Tibial artery (tissue), 4 donors: ENCODE results near the gene DNAH12.

Experiments used
- DNase-seq, 2 donors: peaks; one replicate each; pipeline ENCODE4 v3.0.0-alpha.2; 2019
- H3K27ac ChIP-seq, 2 donors: fragments of 200-600 bp; sonication (generic) in 1 of 2; 1 replicate in 1 of 2; 2 replicates in 1 of 2; pipeline ENCODE4 v1.5.1; 2018 to 2019; ENCODE audit warnings: mild to moderate bottlenecking in 1 of 2
- H3K27me3 ChIP-seq, 2 donors: fragments of 200-600 bp; sonication (generic) in 1 of 2; one replicate each; pipeline versions ENCODE4 v1.5.1 to v1.6.0; 2016 to 2019
- H3K36me3 ChIP-seq, 3 donors: fragments of 200-600 bp; sonication (generic) in 2 of 3; one replicate each; pipeline ENCODE4 v1.5.1; 2016 to 2019; ENCODE audit warnings: mild to moderate bottlenecking in 2 of 3
- H3K4me1 ChIP-seq, 4 donors: fragments of 200-600 bp; sonication (generic) in 2 of 4; 1 replicate in 3 of 4; 2 replicates in 1 of 4; pipeline ENCODE4 v1.5.1; 2016 to 2019
- H3K4me3 ChIP-seq, 2 donors: fragments of 200-600 bp; sonication (generic) in 1 of 2; 1 replicate in 1 of 2; 2 replicates in 1 of 2; pipeline ENCODE4 v1.5.1; 2018 to 2019; ENCODE audit warnings: mild to moderate bottlenecking in 2 of 2
- H3K9me3 ChIP-seq, 3 donors: fragments of 200-600 bp; sonication (generic) in 1 of 3; one replicate each; pipeline ENCODE4 v1.5.1; 2016 to 2019
- intact Hi-C: fragments of 100-400 bp; cut with DNase I; formaldehyde crosslinking; loops from one replicate; pipeline ENCODE4 v1.15.0; 2023; ENCODE audit warnings: low total_unique reads
- TF ChIP-seq, protein P1 (sequence below), 2 experiments: fragments of 200-600 bp in 1 of 2; fragments of 450-650 bp in 1 of 2; IDR thresholded peaks; one replicate each; pipeline ENCODE4 v1.5.1; 2017 to 2019; ENCODE audit warnings: antibody characterized with exemption in 2 of 2, mild to moderate bottlenecking in 1 of 2, moderate library complexity in 1 of 2

The DNAH12 gene

DNA sequence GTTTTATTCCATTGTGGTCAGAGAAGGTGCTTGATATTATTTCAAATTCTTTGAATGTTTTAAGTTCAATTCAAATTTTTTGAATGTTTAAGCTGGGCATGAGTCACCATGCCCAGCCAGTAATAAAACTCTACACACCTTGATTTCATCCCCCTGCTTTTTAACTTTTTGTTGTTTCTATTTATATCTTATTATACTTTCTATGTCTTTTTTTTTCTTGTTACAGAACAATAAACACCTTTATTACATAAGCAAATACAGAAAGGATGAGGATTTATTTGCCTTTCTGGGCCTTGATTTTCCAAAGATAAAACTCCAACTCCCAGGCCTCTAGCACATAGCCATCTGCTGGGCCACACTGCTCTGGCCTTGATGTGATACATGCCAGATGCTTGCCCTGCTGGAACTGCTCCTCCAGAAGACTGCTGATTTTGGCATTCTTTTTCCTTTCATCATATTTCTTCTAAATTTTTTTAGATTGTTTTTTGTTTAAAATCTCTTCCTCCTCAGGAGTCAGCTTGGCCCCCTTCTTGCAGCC lies 14.0 kb downstream of the DNAH12 start:
- no peaks in the 10 kb centered on the region for H3K36me3 ChIP-seq
- H3K27ac ChIP-seq: no peak overlapping the region
- no peak for DNase-seq
- no peak overlapping the region for H3K4me3 ChIP-seq
- TF ChIP-seq, protein P1, sequence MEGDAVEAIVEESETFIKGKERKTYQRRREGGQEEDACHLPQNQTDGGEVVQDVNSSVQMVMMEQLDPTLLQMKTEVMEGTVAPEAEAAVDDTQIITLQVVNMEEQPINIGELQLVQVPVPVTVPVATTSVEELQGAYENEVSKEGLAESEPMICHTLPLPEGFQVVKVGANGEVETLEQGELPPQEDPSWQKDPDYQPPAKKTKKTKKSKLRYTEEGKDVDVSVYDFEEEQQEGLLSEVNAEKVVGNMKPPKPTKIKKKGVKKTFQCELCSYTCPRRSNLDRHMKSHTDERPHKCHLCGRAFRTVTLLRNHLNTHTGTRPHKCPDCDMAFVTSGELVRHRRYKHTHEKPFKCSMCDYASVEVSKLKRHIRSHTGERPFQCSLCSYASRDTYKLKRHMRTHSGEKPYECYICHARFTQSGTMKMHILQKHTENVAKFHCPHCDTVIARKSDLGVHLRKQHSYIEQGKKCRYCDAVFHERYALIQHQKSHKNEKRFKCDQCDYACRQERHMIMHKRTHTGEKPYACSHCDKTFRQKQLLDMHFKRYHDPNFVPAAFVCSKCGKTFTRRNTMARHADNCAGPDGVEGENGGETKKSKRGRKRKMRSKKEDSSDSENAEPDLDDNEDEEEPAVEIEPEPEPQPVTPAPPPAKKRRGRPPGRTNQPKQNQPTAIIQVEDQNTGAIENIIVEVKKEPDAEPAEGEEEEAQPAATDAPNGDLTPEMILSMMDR (IDR thresholded peaks at IDR 0.05): no peak
- intact Hi-C loops: no loop called here
- H3K9me3 ChIP-seq: no peaks in the 10 kb centered on the region
- no peaks in the 10 kb centered on the region for H3K27me3 ChIP-seq
- H3K4me1 ChIP-seq: no peaks in the 10 kb centered on the region

DNA sequence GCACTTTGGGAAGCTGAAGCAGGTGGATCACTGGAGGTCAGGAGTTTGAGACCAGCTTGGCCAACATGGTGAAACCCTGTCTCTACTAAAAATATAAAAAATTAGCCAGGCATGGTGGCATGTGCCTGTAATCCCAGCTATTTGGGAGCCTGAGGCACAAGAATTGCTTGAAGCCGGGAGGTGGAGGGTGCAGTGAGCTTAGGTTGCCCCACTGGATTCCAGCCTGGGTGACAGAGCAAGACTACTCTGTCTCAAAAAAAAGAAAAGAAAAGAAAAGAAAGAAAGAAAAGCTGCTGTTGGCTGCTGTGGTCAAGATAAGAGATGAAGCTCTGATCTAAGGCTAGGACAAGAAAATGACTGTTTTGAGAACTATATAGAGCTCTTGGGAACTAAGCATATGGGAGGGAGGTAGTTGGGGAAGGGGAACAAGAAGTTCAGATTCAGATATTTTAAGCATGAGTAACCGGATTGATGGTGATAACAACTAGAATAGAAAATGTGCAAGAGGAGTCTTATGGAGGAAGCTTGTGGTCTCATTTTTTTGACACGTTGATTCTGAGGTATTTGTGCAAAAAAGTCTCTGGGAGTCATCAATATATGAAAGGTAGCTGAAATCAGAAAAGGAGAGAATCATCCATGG lies 25.7 kb downstream of the DNAH12 start:
- H3K9me3 ChIP-seq: no peaks in the 10 kb centered on the region
- no peak overlapping the region for H3K27ac ChIP-seq
- TF ChIP-seq, protein P1 (IDR thresholded peaks at IDR 0.05): no peak
- intact Hi-C loops: no loop called here
- H3K4me1 ChIP-seq: no peaks in the 10 kb centered on the region
- H3K36me3 ChIP-seq: no peaks in the 10 kb centered on the region
- no peak for DNase-seq
- H3K4me3 ChIP-seq: no peak overlapping the region
- no peaks in the 10 kb centered on the region for H3K27me3 ChIP-seq

GRCh38 chr3:57512166-57512565 lies 32.0 kb downstream of the DNAH12 start:
- intact Hi-C loops: no loop called here
- Histone ChIP-seq H3K4me3 (no peak overlapping the region), H3K27ac (no peak overlapping the region), H3K27me3 (no peaks in the 10 kb centered on the region), H3K9me3 (no peaks in the 10 kb centered on the region), H3K36me3 (no peaks in the 10 kb centered on the region), H3K4me1 (no peaks in the 10 kb centered on the region)
- no peak for DNase-seq
- TF ChIP-seq, protein P1 (IDR thresholded peaks at IDR 0.05): no peak

- H3K9me3 ChIP-seq: no peaks in the 10 kb centered on the region
- TF ChIP-seq, protein P1 (IDR thresholded peaks at IDR 0.05): no peak
- no peak overlapping the region for H3K27ac ChIP-seq
- H3K27me3 ChIP-seq: no peaks in the 10 kb centered on the region
- no peaks in the 10 kb centered on the region for H3K36me3 ChIP-seq
- no peak for DNase-seq
- no peaks in the 10 kb centered on the region for H3K4me1 ChIP-seq
- intact Hi-C loops: no loop called here
- no peak overlapping the region for H3K4me3 ChIP-seq
Observed at GRCh38 chr3:57505901-57506300, 38.2 kb downstream of the DNAH12 start.

GRCh38 chr3:57500506-57500905 lies 43.6 kb downstream of the DNAH12 start:
- TF ChIP-seq, protein P1 (IDR thresholded peaks at IDR 0.05): no peak
- intact Hi-C loops: no loop called here
- no peak overlapping the region for H3K4me3 ChIP-seq

More at GRCh38 chr3:57500506-57500905, 43.6 kb downstream of the DNAH12 start:
- H3K36me3 ChIP-seq: no peaks in the 10 kb centered on the region
- no peaks in the 10 kb centered on the region for H3K9me3 ChIP-seq
- DNase-seq: no peak
- no peaks in the 10 kb centered on the region for H3K27me3 ChIP-seq
- no peak overlapping the region for H3K27ac ChIP-seq
- no peaks in the 10 kb centered on the region for H3K4me1 ChIP-seq
